Fibroblast of skin of right biceps (primary cell): ENCODE data around the gene CAMTA1.
"Not testable (repeated sequence)": the region's sequence is repeated elsewhere in the genome, so short reads cannot be mapped to it uniquely, and the experiment has no call there.

Experiments used
- DNase-seq: peaks from one replicate; pipeline ENCODE4 v3.0.0-alpha.2; 2013

CAMTA1 gene

DNA sequence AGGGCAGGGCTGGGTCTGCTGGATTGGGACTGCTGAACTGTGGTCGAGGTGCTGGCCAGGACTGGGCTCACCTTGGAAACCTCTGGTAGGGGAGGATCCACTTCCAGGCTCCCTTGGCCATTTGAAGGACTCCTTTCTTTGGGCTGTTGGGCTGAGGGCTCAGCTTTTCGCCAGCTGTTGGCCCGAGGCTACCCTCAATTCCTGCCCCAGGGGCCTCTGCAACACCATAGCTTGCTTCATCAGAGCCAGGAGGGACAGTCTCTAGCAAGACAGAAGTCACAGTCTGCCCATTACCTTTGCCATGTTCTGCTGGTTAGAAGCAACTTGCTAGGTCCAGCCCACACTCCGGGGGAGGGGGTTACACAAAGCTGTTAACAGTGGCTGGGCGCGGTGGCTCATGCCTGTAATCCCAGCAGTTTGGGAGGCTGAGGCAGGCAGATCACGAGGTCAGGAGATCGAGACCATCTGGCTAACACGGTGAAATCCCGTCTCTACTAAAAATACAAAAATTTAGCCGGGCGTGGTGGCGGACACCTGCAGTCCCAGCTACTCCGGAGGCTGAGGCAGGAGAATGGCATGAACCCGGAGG is 25.0 kb downstream of the CAMTA1 start:
- DNase-seq, result not testable (repeated sequence)

DNA sequence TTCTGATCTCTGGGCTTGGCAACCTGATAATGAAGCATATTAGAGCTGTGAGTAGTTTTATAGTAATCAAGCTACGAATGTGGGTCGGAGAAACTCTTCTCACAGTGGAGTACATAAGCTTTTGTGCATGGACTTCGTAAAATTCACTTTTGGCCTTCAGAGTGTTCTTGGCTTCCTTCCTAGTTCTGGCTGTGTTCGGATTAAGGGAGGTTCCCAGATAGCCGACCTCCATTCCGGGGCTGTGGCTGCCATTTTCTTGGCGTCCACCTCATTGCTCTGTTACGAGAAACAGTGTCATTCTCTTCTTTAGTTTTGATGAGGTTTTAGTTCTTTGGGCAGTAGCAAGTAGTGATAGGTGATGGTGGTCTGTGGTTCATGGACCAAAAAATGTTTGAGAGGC is 26.3 kb downstream of the CAMTA1 start:
- DNase-seq, result no peak

DNA sequence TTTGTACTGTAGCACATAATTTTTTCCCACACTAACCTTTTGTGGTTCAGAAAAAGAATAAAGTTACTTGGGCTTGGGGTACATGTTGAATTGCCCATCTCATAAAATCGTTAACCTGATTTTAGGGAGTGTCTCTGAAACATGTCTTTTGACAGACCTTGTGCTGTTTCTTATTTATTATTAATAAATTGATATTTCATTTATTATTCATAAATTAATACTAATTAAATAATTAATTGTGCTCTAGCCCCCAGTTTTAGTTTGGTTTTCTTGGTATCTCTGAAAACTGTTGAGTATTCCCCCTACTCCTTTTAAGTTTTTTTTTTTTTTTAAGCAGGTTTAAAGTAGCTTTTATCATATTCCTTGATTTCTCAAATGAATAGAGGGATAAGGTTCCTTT is 27.9 kb downstream of the CAMTA1 start:
- DNase-seq, result no peak

DNA sequence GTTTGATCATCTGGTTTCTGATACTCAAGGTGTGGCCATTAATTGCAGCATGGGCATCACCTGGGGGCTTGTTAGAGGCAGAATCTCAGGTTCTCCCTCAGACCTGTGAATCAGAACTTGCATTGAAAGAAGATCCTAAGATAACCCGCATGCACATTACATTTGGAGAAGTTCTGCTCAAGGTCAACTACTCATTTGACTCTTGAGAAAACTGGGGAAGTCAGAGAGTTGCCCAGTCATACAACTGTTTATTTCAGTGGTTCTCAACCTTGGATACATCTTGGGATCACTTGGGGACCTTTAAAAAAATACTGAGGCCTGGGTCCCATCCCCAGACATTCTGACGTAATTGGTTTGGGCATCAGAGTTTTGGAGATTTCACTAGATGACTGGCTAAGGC is 30.5 kb downstream of the CAMTA1 start:
- DNase-seq, result no peak

DNA sequence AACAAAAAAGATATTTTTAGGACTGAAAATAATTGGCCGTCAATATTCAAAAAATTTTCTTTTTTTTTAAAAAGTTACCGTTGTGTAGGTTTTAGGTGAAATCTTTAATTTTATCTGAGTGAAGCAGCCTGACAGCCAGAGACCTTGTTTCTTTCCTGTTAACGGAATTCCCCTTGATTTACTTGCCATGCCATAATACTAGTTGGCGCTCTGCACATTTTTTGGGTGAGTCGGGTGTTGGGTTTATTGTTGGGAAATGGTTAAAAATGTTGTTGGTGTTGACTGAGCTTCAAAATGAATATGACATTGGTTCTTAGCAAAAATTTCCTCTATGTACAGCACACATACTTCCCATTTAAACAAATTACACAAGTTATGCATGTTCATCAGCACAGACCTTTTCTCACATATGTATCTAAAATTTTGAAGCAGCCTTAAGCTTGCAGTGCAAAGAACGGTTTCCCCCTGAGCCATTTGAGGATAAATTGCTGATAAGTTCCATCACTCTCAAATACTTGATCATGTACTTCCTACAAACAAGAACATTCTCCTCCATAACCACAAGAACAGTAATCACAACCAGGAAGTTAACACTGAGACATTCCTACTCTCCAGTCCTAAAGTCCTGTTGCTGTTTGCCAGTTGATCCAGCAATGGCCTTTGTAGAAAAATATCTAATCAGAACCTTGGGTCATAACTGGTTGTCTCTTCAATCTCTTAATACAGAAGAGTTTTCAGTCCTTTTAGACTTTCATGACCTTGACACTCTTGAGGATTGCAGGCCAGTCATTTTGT is 34.2 kb downstream of the CAMTA1 start:
- DNase-seq, result peak; percentile 40

DNA sequence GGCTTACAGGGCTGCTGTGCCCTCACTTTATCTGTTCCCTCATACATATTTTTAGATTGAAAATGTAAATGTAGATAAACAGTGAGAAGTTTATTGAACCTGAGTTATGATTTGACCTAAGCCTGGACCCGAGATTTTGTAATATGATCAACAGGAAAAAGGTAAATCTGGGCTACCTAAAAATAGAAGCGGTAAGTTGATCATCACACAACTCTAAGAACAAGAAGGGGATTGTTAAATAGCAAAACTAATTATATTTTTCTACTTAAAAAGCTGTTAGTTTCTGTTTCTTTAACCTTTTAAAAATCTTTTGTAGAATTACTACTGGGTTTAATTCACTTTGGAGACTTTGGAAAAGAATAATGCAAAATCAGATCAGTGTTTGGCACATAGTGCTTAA is 35.6 kb downstream of the CAMTA1 start:
- DNase-seq, result no peak

DNA sequence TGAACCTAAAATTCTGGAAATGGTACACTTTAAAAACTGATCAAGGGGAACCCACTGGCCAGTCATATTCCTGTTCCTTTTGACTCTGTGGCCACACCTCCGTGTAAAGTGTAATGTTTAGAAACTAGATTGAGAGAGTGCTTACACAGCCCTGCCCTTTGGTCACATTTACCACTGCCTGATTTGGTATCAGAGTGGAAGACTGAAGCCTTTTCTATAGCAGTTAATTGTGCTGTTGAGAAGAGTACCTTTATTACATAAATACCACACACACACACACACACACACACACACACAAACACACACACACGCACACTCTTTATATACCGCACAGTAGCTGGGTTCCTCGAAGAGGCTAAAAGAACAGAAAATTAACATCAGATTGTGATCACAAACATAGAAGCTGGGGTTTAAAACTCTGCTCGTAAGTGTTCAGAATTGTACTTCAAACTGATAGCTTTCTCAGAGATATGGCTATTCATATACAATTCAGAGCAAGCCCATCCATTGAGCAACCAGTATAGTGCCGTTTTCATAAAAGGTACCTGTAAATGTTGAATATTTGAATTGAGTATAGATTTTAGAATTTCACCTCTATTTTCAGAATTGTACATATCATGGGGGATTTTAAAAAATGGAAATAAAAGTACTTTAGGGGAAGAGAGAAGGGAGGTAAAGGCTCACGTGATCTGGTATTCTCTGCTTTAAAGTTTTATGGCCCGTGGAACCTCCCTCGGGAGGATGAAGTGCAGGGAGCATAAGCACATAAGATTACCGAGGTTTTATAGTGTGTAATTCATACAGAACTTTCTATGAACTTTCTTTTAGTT is 37.5 kb downstream of the CAMTA1 start:
- no peak for DNase-seq

DNA sequence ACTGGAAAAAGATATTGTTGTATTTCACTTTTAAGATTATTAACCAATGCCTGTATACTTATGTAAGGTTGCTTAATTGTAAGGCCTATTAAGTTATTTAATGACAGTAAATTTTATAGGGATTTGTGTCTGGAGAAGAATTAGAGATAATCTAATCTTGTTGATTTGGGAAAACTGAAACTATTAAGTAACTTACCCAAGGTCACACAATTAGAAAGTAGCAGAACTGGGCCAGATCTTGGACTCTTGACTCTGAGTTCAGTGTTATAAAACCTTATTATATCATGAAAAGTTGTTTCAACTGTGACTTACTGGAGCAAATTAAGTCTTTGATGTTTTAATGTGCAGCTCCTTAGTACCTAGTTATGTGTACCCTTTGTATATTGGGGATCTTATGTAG is 38.5 kb downstream of the CAMTA1 start:
- no peak for DNase-seq

DNA sequence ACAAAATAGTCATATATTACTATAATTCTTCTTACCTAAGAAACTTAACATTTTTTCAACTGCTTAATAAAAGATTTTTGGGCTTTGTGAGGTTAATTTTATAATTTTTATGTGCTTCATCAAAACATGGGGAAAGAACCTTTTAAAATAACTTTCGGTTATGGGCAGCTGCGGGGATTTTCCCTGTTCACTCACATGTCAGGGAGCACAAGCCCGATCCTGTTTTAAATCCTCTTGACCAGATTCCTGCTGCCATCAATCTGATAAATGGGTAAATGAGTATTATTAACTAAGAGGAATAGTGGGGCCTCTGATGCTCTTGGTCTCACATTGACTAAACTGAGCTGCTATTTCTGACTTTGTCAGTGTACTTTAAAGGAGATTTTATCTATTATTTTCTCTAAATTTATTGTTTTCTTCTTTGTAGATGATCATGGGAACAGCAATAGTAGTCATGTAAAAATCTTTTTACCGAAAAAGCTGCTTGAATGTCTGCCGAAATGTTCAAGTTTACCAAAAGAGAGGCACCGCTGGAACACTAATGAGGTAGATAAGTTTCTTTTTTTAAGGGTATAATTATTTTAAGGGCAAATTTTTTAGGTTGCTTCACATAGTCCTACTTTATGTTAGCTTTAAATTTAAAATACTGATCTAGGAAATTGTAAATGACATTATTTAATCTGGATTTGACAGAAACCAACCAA is 39.6 kb downstream of the CAMTA1 start:
- no peak for DNase-seq

DNA sequence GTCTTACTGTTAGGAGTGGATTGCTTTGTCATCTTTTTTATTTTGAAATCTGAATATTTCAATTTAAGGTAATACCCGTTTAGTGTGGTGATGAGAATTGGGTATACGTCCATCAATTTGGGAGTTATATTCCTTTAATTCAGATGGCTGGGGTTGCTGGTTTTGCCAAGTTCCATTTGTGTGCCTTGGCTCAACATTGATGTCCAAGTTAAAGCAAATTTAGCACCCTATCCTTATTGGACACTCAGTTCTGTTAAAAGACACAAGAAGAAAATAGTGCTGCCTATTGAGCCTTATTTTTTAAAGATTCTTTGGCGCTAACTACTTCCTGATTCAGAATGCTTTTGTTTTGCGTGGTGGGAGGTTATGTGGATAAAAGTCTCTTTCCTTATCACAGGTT is 40.6 kb downstream of the CAMTA1 start:
- DNase-seq, result no peak

DNA sequence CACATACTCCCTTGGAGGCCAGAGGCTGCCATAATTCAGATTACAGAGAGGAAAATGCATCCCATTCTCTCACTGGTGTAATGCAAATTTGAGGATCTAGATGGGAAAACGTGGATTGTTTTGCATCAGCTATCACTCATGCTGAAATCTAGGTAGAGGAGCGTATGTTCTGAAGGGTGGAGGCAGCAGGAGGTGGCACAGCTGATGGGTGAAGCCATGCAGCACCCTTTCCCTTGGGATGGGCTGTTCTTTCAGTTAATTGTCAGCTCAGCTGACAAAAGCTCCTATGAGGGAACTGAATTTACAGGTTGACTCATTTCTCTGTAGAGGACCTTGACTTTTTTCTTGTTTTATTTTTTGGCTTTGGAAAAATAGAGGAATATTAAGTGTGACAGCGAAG is 41.8 kb downstream of the CAMTA1 start:
- DNase-seq, result no peak

DNA sequence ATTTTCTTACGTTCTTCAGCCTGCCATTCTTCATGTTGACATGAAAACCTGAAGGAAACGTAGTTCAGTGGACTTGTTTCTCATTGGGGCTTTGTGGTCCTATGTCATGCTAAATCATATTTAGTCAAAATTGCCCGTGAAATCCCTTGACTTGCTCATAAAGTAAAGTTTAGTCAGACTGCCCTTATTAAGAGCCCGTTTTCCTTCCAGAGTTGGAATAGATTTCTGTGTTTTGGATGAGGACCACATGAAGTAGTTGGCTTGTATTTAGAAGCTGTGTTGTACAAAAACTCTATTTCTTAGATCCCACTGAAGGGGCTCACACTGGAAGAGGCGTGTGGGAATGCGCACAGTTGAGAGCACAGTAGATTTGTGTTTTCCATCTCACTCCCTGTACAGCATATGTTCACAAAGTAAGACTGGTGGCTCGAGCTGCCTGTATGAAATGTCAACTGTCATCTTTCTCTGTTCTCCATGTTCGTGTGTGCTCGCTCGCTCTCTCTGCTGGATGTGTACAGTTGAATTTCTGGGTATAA is 42.4 kb downstream of the CAMTA1 start:
- no peak for DNase-seq

DNA sequence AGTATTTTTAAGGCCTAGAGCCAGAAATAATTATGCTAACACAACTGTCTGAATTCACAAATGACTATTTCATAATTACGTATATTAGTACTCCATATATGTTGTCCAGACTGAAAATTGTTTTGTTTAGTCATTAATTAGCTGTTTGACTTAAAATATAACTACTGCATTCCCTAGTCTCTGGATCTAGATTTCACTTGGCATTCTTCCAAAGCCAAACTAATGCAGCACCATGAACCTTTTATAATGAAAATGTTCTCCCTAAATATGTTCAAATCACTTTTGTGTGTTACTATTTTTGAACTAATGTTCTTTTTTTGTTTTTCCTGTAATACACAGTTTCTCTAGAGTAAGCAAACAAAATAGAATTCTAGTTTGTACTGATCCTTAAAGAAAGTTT is 46.1 kb downstream of the CAMTA1 start:
- DNase-seq, result no peak

DNA sequence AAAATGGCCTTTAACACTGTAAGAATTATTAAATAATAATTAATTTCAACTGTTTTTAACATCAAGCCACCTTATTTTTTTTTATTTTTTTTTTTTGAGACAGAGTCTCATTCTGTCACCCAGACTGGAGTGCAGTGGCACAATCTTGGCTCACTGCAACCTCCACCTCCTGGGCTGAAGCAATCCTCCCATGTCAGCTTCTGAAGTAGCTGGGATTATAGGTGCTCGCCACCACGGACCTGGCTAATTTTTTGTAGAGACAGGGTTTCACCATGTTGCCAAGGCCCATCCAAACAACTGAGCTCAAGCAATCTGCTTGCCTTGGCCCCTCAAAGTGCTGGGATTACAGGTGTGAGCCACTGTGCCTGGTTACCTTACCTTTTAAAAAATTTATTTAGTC is 46.8 kb downstream of the CAMTA1 start:
- not testable (repeated sequence) for DNase-seq

DNA sequence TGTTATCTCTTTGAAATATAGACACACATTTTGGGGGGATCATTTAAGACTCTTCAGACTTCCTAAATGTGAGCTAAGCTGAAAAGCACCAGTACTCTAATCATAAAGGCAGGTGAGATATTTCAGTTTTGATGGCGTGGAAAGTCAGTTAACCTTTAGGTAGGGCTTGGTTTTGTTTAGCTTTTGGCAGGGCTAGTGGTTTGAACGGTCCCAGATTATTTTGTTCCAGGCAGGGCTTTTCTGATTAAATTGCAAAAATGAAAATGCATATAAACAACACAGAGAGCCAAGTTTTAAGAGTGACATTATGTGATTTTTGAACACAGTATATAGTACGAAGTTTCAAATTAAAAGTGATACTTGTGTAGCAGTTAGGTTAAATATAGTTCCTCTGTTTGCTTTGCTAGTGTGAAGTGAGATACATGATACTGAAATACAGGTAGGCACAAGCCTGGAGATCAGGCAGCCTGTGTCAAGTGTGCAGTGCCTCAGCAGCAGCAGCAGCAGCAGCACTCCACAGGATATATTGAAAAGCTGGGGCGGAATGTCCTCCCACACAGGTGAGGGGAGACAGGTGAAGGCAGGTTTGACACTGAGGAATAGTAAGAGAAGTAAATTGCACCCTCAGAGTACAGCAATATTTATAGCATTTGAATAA is 47.4 kb downstream of the CAMTA1 start:
- no peak for DNase-seq

DNA sequence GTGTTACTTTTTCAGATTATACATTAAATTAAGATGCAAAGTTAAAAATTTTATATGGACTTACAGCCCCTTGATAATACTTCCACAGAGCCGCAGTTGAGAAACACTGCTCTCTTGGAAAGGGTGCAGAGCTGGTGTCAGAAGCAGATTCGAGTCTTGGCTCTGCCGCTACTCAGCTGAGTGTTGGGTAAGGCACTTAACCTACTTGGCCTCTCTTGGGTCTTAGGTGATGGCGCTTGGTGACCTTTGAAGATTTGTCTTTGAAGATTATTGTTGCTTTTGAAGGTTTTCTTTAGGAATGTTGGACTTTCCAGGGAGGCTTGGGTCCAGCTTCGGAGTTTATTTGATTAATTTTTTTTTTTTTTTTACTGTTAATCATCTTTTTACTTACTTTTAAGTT is 48.5 kb downstream of the CAMTA1 start:
- DNase-seq, result no peak

DNA sequence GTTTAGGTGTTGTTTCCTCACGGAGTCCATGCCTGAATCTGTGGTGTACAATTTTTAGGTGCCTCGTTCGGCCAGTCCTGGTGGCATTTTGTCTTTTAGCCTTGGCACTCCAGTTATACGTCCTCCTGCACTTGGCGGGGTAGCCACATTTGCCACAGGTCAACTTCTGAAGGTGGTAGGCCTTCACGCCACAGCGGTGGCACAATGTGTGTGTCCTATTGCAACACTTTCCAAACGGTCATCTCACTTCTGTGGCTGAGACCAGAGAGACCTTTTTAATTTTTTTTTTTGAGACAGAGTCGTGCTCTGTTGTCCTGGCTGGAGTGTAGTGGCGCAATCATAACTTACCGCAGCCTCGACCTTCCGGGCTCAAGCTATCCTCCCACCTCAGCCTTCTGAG is 49.1 kb downstream of the CAMTA1 start:
- no peak for DNase-seq

DNA sequence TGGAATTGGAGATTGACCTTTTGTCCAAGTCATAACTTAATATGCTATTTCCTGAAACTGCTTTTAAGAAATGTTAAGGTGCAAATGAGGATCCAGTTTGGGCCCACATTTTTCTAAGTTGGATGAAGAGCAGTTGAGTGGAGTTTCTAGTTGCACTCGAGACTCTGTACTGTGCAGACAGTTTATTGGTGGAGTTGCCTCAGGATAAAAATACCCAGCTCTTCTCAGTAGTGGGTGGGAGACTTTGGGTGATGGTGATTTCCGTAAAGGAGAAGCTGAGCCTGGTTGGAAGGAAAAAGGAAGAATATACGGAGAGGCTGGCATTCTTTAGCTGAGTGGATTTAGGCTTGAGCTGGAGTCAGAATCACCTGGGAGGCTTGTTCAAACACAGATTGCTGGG is 49.9 kb downstream of the CAMTA1 start:
- DNase-seq, result no peak

DNA sequence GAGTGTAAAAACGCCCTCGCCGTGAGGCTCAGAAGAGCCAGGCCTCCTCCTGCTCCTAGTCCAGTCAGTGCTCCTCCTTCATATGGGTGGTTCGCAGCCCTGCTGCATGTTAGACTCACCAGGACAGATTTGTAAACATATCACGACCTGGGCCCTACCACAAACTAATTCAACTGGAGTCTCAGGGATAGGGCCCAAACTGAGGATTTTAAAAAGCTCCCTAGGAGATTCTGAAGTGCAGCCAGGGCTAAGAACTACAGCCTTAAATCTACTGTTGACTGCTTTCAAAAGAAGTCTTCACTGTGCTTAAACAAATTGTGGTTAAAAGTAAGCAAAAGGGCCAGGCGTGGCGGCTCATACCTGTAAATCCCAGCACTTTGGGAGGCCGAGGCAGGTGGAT is 57.0 kb downstream of the CAMTA1 start:
- no peak for DNase-seq

DNA sequence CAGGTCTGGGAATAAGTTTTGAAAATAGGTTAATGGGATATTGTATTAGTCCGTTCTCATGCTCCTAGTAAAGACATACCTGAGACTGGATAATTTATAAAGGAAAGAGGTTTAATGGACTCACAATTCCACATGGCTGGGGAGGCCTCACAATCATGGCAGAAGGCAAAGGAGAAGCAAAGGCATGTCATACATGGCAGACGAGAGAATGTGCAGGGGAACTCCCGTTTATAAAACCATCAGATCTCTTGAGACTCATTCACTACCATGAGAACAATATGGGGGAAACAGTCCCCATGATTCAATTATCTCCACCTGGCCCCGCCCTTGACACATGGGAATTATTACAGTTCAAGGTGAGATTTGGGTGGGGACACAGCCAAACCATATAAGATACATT is 60.5 kb downstream of the CAMTA1 start:
- not testable (repeated sequence) for DNase-seq

DNA sequence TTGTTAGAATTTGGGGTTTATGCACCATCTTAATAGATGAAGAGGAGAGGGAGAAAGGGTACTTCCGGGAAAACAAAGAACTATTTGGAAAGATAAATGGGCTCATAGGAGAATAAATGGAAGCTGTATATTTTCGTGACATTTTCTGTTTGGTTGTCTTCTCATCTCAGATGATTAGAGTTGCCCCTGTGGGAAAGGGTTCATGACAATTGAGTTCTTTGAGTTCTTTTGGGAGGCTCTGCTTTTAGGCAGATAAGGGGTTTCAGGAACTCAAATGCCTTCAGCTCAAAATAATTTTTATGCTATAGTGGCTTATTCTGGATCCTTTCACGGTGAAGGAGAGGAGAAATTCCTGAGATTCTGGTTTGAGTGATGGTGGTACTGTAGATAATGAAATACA is 63.6 kb downstream of the CAMTA1 start:
- no peak for DNase-seq

DNA sequence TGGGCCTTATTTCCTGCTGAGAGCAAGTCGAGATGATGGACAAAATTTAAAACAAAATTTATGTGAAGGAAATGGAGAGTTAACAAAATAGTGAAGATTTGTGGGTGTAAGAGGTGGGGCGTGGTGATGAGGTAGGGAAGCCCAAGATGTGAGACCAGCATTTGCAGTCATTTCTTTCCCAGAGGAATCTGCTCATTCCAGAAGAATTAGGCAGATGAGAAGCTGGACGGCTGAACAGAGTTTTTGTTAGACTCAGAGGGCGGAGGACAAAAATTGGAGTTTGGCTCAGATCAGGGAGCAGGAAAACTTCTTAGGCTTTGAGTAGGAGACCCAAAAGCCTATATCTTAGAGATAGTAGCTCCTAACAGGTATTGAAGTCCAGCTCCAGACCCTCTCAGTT is 65.3 kb downstream of the CAMTA1 start:
- peak; percentile 6 for DNase-seq
